Right lobe of liver (tissue), 6 donors: Measurements from ENCODE around the gene STRBP. TPM values are rescaled to one million over a fixed set of nuclear protein-coding genes. Genes with fewer than 3 reads are reported as not detected.

Source experiments
- ATAC-seq, 4 donors: fragments of 200-7000 bp; cut with Tn5 transposase; one replicate each; pipeline ENCODE4 v1.9.1; 2020; ENCODE audit warnings: mild to moderate bottlenecking in 4 of 4, moderate library complexity in 4 of 4
- DNase-seq, 3 donors: peaks; one replicate each; pipeline ENCODE4 v3.0.0-alpha.2; 2020
- H3K27ac ChIP-seq, 3 donors: fragments of 200-600 bp; one replicate each; pipeline ENCODE4 v1.8.0; 2022
- H3K27me3 ChIP-seq, 2 donors: fragments of 200-600 bp; one replicate each; pipeline ENCODE4 v1.8.0; 2022
- H3K36me3 ChIP-seq, 4 donors: fragments of 200-600 bp; sonication (generic) in 1 of 4; one replicate each; pipeline versions ENCODE4 v1.5.1 to v1.8.0; 2017 to 2022; ENCODE audit warnings: control low read depth in 1 of 4
- H3K4me1 ChIP-seq, 4 donors: fragments of 200-600 bp; sonication (generic) in 1 of 4; one replicate each; pipeline versions ENCODE4 v1.5.1 to v1.8.0; 2017 to 2022; ENCODE audit warnings: control low read depth in 1 of 4
- H3K4me3 ChIP-seq, 3 donors: fragments of 200-600 bp; one replicate each; pipeline ENCODE4 v1.8.0; 2022
- H3K9me3 ChIP-seq, 4 donors: fragments of 200-600 bp; sonication (generic) in 1 of 4; one replicate each; pipeline versions ENCODE4 v1.5.1 to v1.8.0; 2017 to 2022; ENCODE audit warnings: control low read depth in 1 of 4
- POLR2A ChIP-seq: fragments of 450-650 bp; IDR thresholded peaks from one replicate; pipeline ENCODE4 v1.6.1; 2017; ENCODE audit warnings: antibody characterized with exemption, mild to moderate bottlenecking
- WGBS: methylation state at CpG from one replicate; pipeline ENCODE4 v1.1.6; 2018; ENCODE audit warnings: low coverage, low lambda C conversion rate; ENCODE audit not compliant: insufficient coverage; ENCODE audit errors: missing lambda C conversion rate; 5-methylcytosine and 5-hydroxymethylcytosine counted together
- intact Hi-C, 2 donors: fragments of 100-400 bp; cut with DNase I; formaldehyde crosslinking; loops; one replicate each; pipeline versions ENCODE4 v1.11.2 to v1.14.1; 2022
- total RNA-seq, 6 experiments: library from RNA; depleted of rRNA in 2 of 6; stranded (reverse); fragments of >200 nt in 2 of 6; fragmentation: NEBNext Ultra II Directional in 3 of 6; extraction: Animal tissue kit (Norgen Biotek cat#: 25700) in 3 of 6; gene quantifications; one replicate each; pipeline versions ENCODE4 v1.1.0 to v1.2.4, GENCODE V29; 2016 to 2023
- TF ChIP-seq, protein P1 (sequence below), 4 donors: fragments of 200-600 bp in 3 of 4; fragments of 450-650 bp in 1 of 4; IDR thresholded peaks; one replicate each; pipeline versions ENCODE4 v1.5.1 to v1.8.0; 2016 to 2022; ENCODE audit warnings: antibody characterized with exemption in 4 of 4, mild to moderate bottlenecking in 2 of 4
- donor health status: DM: no; HTN: yes; CAD: no.
- donor health status: DM: no; HTN: no; CAD: no.
- donor health status: DM: no; HTN: no; CAD: no.
- donor health status: DM: no; HTN: yes; CAD: no.
- donor health status: DM: no; HTN: yes; CAD: no.

The STRBP gene
- total RNA-seq, 6 experiments from 2014 or later, result 5.3 to 10.2 (median 8.3) TPM

DNA sequence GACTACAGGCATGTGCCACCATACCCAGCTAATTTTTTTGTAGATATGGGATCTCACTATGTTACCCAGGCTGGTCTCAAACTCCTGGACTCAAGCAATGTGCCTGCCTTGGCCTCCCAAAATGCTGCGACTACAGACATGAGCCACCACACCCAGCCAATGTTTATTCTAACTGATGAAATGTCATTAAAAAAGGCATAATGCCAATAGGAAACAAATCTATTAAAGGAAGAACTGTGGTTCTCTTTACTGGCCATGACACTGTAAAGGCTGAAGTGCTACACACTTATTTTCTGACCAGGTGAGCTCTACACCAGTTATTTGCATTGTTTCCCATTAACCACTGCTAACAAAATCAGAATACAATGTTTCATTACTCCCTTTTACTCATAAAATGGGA lies 106.0 kb downstream of the STRBP start:
- no peaks in the 10 kb centered on the region for H3K36me3 ChIP-seq
- intact Hi-C loops, result no loop called here
- DNase-seq, result no peak
- H3K27ac ChIP-seq, result no peak overlapping the region
- H3K9me3 ChIP-seq, result no peaks in the 10 kb centered on the region
- 6% methylated on average over 1 of the region's 1 CpG for WGBS
- peaks cover 0 to 6% (median 0%) of the 10 kb centered on the region in 4 donors for H3K4me1 ChIP-seq
- H3K27me3 ChIP-seq, result no peaks in the 10 kb centered on the region
- TF ChIP-seq POLR2A, result no peak
- TF ChIP-seq, protein P1, sequence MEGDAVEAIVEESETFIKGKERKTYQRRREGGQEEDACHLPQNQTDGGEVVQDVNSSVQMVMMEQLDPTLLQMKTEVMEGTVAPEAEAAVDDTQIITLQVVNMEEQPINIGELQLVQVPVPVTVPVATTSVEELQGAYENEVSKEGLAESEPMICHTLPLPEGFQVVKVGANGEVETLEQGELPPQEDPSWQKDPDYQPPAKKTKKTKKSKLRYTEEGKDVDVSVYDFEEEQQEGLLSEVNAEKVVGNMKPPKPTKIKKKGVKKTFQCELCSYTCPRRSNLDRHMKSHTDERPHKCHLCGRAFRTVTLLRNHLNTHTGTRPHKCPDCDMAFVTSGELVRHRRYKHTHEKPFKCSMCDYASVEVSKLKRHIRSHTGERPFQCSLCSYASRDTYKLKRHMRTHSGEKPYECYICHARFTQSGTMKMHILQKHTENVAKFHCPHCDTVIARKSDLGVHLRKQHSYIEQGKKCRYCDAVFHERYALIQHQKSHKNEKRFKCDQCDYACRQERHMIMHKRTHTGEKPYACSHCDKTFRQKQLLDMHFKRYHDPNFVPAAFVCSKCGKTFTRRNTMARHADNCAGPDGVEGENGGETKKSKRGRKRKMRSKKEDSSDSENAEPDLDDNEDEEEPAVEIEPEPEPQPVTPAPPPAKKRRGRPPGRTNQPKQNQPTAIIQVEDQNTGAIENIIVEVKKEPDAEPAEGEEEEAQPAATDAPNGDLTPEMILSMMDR (IDR thresholded peaks at IDR 0.05), result no peak
- peak in 2 of 4 donors; percentile 33 to 85 for ATAC-seq
- no peak overlapping the region for H3K4me3 ChIP-seq

DNA sequence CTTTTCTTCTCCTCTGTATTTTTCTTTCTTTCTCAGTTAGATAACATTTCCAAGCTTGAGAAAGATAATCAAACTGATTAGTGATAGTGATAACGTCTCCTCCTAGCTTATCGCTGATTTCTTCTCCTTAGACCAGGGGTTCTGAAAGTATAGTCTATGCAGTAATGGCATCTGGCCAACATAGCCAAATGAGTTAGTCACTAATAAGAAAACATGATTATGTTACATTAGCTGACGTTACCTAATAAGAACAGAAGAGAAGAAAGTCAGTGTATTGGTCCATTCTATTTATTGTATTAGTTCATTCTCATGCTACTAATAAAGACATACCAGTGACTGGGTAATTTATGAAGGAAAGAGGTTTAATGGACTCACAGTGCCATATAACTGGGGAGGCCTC lies 111.2 kb downstream of the STRBP start:
- Histone ChIP-seq H3K9me3 (no peaks in the 10 kb centered on the region), H3K4me3 (no peak overlapping the region), H3K4me1 (peaks cover 0 to 2% (median 0%) of the 10 kb centered on the region in 4 donors), H3K36me3 (peaks cover 0 to 6% (median 0%) of the 10 kb centered on the region in 4 donors), H3K27ac (no peak overlapping the region), H3K27me3 (no peaks in the 10 kb centered on the region)
- ATAC-seq (no peak), DNase-seq (no peak)
- intact Hi-C loops, result no loop called here
- TF ChIP-seq, protein P1 (IDR thresholded peaks at IDR 0.05), result no peak
- no peak for TF ChIP-seq POLR2A
- WGBS, result 100% methylated on average over 3 of the region's 3 CpGs

DNA sequence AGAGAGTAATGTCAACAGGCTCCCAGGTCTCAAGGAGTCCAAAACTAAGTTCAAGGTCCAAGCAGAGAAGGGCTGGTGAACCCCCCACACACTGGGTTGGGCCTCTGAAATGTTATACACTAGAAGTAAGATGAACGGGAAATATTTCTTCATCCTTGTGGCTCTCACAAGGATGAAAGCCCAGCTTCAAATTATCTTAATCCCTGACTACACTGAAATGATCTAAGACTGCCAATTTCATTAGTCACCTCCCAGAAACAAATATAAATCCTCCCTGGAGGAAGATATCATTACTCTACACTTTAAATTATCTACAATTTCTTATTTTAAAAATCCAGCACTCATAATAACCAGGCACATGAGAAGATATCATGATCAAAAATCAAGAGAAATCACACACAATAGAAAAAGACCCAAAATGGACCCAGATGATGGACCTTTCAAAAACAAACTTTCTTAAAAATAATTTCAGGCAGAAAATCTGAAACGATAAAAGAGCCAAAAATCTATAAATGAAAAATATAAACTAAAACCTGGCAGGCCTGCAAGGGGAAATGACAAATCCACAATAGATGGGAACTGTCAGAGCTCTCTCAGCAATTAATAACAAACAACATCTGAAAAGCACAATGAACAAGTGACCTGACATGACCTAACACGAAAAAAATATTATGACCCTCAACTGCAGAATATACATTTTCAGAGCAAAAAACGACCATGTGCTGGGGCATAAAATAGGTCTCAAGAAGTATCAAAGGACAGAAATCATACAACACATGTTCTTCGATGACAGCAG lies 117.5 kb downstream of the STRBP start:
- Histone ChIP-seq H3K9me3 (no peaks in the 10 kb centered on the region), H3K4me3 (no peak overlapping the region), H3K27ac (no peak overlapping the region), H3K27me3 (no peaks in the 10 kb centered on the region), H3K4me1 (peaks cover 0 to 3% (median 0%) of the 10 kb centered on the region in 4 donors), H3K36me3 (no peaks in the 10 kb centered on the region)
- DNase-seq, result no peak
- intact Hi-C loops, result no loop called here
- no peak for ATAC-seq
- TF ChIP-seq, protein P1 (IDR thresholded peaks at IDR 0.05), result no peak
- TF ChIP-seq POLR2A, result no peak
- WGBS, result 78% methylated on average over 4 of the region's 5 CpGs

DNA sequence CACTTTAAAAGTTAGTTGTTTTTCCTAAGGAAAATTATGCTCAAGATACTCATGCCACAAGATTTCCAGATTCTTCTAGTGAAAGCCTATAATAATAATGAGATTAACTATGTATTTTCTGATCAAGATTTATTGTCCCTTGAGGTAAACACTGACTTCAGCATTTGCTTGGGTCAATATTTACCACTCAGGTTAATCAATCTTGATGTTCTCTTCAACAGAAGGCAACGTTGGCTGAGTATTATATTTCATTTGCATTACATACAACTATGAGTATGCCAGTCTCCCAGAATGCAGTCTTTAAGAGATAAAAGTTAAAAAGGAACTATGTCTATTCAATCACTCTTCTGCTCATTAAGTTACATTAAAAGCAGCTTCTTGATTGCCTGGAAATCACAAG lies 119.3 kb downstream of the STRBP start:
- no peak overlapping the region for H3K4me3 ChIP-seq
- peak overlapping the region in 1 of 3 donors; percentile 2 for H3K27ac ChIP-seq
- no peaks in the 10 kb centered on the region for H3K27me3 ChIP-seq
- H3K9me3 ChIP-seq, result no peaks in the 10 kb centered on the region
- ATAC-seq (peak; percentile 63 to 76 (median 69)), DNase-seq (no peak)
- H3K4me1 ChIP-seq, result peaks cover 0 to 3% (median 0%) of the 10 kb centered on the region in 4 donors
- 14% methylated on average over 1 of the region's 1 CpG for WGBS
- TF ChIP-seq, protein P1 (IDR thresholded peaks at IDR 0.05), result no peak
- TF ChIP-seq POLR2A, result no peak
- intact Hi-C loops, result no loop called here
- no peaks in the 10 kb centered on the region for H3K36me3 ChIP-seq
